Measurements from ENCODE around the gene ANKRD45.
"Not testable (repeated sequence)": the region's sequence is repeated elsewhere in the genome, so short reads cannot be mapped to it uniquely, and the experiment has no call there.

The ANKRD45 gene

GRCh38 chr1:173639102-173639501 is 30.5 kb downstream of the ANKRD45 start:
- no peak for DNase-seq

GRCh38 chr1:173638043-173639021 is 31.3 kb downstream of the ANKRD45 start:
- DNase-seq = no peak

- DNase-seq = not testable (repeated sequence)
These were observed 32.2 kb downstream of the ANKRD45 start for GRCh38 chr1:173637236-173638042.

GRCh38 chr1:173635116-173635515 is 34.5 kb downstream of the ANKRD45 start, which contains the start of gene TEX50:
TSS of gene TEX50 (plus strand) at chr1:173635338. CDS start at chr1:173635522, 184 bp downstream.
- no peak for DNase-seq

GRCh38 chr1:173628888-173629287 is 40.8 kb downstream of the ANKRD45 start:
- DNase-seq = no peak

GRCh38 chr1:173627269-173627668 is 42.4 kb downstream of the ANKRD45 start:
- no peak for DNase-seq

GRCh38 chr1:173616859-173617258 is 52.8 kb downstream of the ANKRD45 start:
- DNase-seq = no peak

GRCh38 chr1:173613086-173613485 is 56.6 kb downstream of the ANKRD45 start:
- DNase-seq = not testable (repeated sequence)

GRCh38 chr1:173608503-173609216 is 61.0 kb downstream of the ANKRD45 start:
- no peak for DNase-seq

- no peak for DNase-seq
These were observed 66.5 kb downstream of the ANKRD45 start, which contains the start of gene SLC9C2 for GRCh38 chr1:173603056-173603591. TSS of gene SLC9C2 (minus strand) at chr1:173603072. CDS start at chr1:173601776, 1,296 bp downstream.

GRCh38 chr1:173601588-173601987 is 68.1 kb downstream of the ANKRD45 start:
- DNase-seq = no peak

GRCh38 chr1:173596097-173596825 is 73.4 kb downstream of the ANKRD45 start:
- no peak for DNase-seq

GRCh38 chr1:173591138-173591537 is 78.5 kb downstream of the ANKRD45 start:
- DNase-seq = not testable (repeated sequence)

- DNase-seq = no peak
These were observed 79.1 kb downstream of the ANKRD45 start for GRCh38 chr1:173590557-173590956.

GRCh38 chr1:173581383-173582079 is 88.1 kb downstream of the ANKRD45 start:
- DNase-seq = no peak

- no peak for DNase-seq
These were observed 89.0 kb downstream of the ANKRD45 start for GRCh38 chr1:173580658-173581057.

GRCh38 chr1:173580071-173580470 is 89.6 kb downstream of the ANKRD45 start:
- DNase-seq = no peak

- DNase-seq = no peak
These were observed 96.1 kb downstream of the ANKRD45 start for GRCh38 chr1:173573596-173573995.

- DNase-seq = no peak
These were observed 97.3 kb downstream of the ANKRD45 start for GRCh38 chr1:173572201-173572873.

GRCh38 chr1:173570370-173571007 is 99.2 kb downstream of the ANKRD45 start:
- DNase-seq = no peak
